Stimulated activated CD4-positive, alpha-beta T cell treated with anti-CD3 and anti-CD28 coated beads, Interleukin-15, amount 100 ng/mL, for 1 hour (primary cell): Measurements from ENCODE around the gene F8.
"Not testable (repeated sequence)": the region's sequence is repeated elsewhere in the genome, so short reads cannot be mapped to it uniquely, and the experiment has no call there.

Experiments
- DNase-seq, 2 donors: peaks; one replicate each; pipeline ENCODE4 v3.0.0-alpha.2; 2020; ENCODE audit warnings: low read depth in 1 of 2, low spot score in 1 of 2

F8 gene

GRCh38 chrX:154886069-154886788 lies 136.3 kb downstream of the F8 start, which contains the start of gene F8A1:
Gene F8A1 (plus strand): TSS chrX:154886355. CDS start chrX:154886375, 20 bp downstream.
- DNase-seq = peak; percentile 5 to 22

- not testable (repeated sequence) for DNase-seq
Measured at GRCh38 chrX:154885549-154885948, 137.0 kb downstream of the F8 start.

GRCh38 chrX:154885057-154885456 lies 137.5 kb downstream of the F8 start:
- DNase-seq = not testable (repeated sequence)

- not testable (repeated sequence) for DNase-seq
Measured at GRCh38 chrX:154884069-154884468, 138.5 kb downstream of the F8 start.

- no peak for DNase-seq
Measured at GRCh38 chrX:154873329-154873728, 149.2 kb downstream of the F8 start.

GRCh38 chrX:154868522-154868921 lies 154.0 kb downstream of the F8 start:
- not testable (repeated sequence) for DNase-seq

- DNase-seq = no peak
Measured at GRCh38 chrX:154855256-154855655, 167.3 kb downstream of the F8 start.

GRCh38 chrX:154850957-154851611 lies 171.4 kb downstream of the F8 start:
- DNase-seq = no peak

- DNase-seq = no peak
Measured at GRCh38 chrX:154840856-154841255, 181.7 kb downstream of the F8 start.

GRCh38 chrX:154836163-154836562 lies 186.4 kb downstream of the F8 start:
- no peak for DNase-seq

GRCh38 chrX:154834562-154834961 lies 188.0 kb downstream of the F8 start, which contains the start of gene SMIM9:
Gene SMIM9 (minus strand): TSS chrX:154834662. CDS start chrX:154830856, 3,806 bp downstream.
- DNase-seq = no peak

GRCh38 chrX:154833746-154834274 lies 188.7 kb downstream of the F8 start:
- DNase-seq = no peak

- no peak for DNase-seq
Measured at GRCh38 chrX:154829926-154830442, 192.5 kb downstream of the F8 start.

GRCh38 chrX:154829134-154829533 lies 193.4 kb downstream of the F8 start:
- DNase-seq = no peak

GRCh38 chrX:154828016-154828408 lies 194.5 kb downstream of the F8 start:
- DNase-seq = no peak

- no peak for DNase-seq
Measured at GRCh38 chrX:154827194-154828015, 195.1 kb downstream of the F8 start.

- DNase-seq = not testable (repeated sequence)
Measured at GRCh38 chrX:154825586-154825985, 196.9 kb downstream of the F8 start.

GRCh38 chrX:154824638-154825037 lies 197.9 kb downstream of the F8 start:
- no peak for DNase-seq

GRCh38 chrX:154822029-154822428 lies 200.5 kb downstream of the F8 start:
- no peak for DNase-seq

GRCh38 chrX:154821523-154821922 lies 201.0 kb downstream of the F8 start:
- no peak for DNase-seq

GRCh38 chrX:154819771-154820341 lies 202.7 kb downstream of the F8 start:
- DNase-seq = no peak
